NCI-H1417 treated with DMSO at 0.1 percent for 48 hours (cell line): Measurements from ENCODE around the gene ACADSB.

Source experiments
- DNase-seq: peaks from one replicate; lab custom pipeline; 2025; lab: John Stamatoyannopoulos, UW

Gene ACADSB

GRCh38 chr10:123008355-123009104 lies at the start of gene ACADSB, which contains the start of gene IKZF5:
ACADSB (plus strand) TSS chr10:123009006; CDS start chr10:123009030, 24 bp downstream.
IKZF5 (minus strand) TSS chr10:123008795; CDS start chr10:122998625, 10,170 bp downstream.
- peak; percentile 56 for DNase-seq

GRCh38 chr10:122962405-122962804 lies 46.4 kb upstream of the ACADSB start:
- no peak for DNase-seq

GRCh38 chr10:122966879-122967278 lies 41.9 kb upstream of the ACADSB start:
- no peak for DNase-seq

GRCh38 chr10:122968698-122969097 lies 40.1 kb upstream of the ACADSB start:
- no peak for DNase-seq

- no peak for DNase-seq
Measured at GRCh38 chr10:122974023-122974422, 34.8 kb upstream of the ACADSB start.

- no peak for DNase-seq
Measured at GRCh38 chr10:122974543-122975064, 34.2 kb upstream of the ACADSB start.

- peak; percentile 79 for DNase-seq
Measured at GRCh38 chr10:122980209-122981065, 28.4 kb upstream of the ACADSB start, which contains the start of gene PSTK. PSTK (plus strand) TSS chr10:122980401; CDS start chr10:122980480, 79 bp downstream.

- no peak for DNase-seq
Measured at GRCh38 chr10:122981066-122981464, 27.7 kb upstream of the ACADSB start.

- DNase-seq: no peak
Measured at GRCh38 chr10:122983898-122984297, 24.9 kb upstream of the ACADSB start.

- no peak for DNase-seq
Measured at GRCh38 chr10:122984708-122985107, 24.1 kb upstream of the ACADSB start.

- no peak for DNase-seq
Measured at GRCh38 chr10:122986335-122986734, 22.5 kb upstream of the ACADSB start.

- DNase-seq: no peak
Measured at GRCh38 chr10:122988501-122988900, 20.3 kb upstream of the ACADSB start.

- DNase-seq: no peak
Measured at GRCh38 chr10:122990278-122990677, 18.5 kb upstream of the ACADSB start.

GRCh38 chr10:122992031-122992585 lies 16.7 kb upstream of the ACADSB start:
- DNase-seq: no peak

GRCh38 chr10:122993797-122994336 lies 14.9 kb upstream of the ACADSB start:
- DNase-seq: no peak

- DNase-seq: no peak
Measured at GRCh38 chr10:122995936-122996335, 12.9 kb upstream of the ACADSB start.

GRCh38 chr10:122997864-122998263 lies 10.9 kb upstream of the ACADSB start:
- DNase-seq: no peak

GRCh38 chr10:122998360-122998917 lies 10.4 kb upstream of the ACADSB start:
- DNase-seq: no peak

GRCh38 chr10:122998934-122999333 lies 9.9 kb upstream of the ACADSB start:
- DNase-seq: no peak

GRCh38 chr10:122999347-122999746 lies 9.5 kb upstream of the ACADSB start:
- DNase-seq: no peak

GRCh38 chr10:123000155-123000554 lies 8.7 kb upstream of the ACADSB start:
- no peak for DNase-seq

GRCh38 chr10:123001370-123001769 lies 7.4 kb upstream of the ACADSB start:
- DNase-seq: no peak
